IPS DF 19.7 (cell line): ENCODE data around the gene PRPSAP2.
A peak's percentile ranks its signal among the peaks of the same experiment; 100 is the strongest.
"Not testable (repeated sequence)": the region's sequence is repeated elsewhere in the genome, so short reads cannot be mapped to it uniquely, and the experiment has no call there.

ENCODE experiments used
- DNase-seq: peaks from one replicate; pipeline ENCODE4 v3.0.0-alpha.2; 2013; ENCODE audit warnings: low read depth, low spot score

Gene PRPSAP2, protein sequence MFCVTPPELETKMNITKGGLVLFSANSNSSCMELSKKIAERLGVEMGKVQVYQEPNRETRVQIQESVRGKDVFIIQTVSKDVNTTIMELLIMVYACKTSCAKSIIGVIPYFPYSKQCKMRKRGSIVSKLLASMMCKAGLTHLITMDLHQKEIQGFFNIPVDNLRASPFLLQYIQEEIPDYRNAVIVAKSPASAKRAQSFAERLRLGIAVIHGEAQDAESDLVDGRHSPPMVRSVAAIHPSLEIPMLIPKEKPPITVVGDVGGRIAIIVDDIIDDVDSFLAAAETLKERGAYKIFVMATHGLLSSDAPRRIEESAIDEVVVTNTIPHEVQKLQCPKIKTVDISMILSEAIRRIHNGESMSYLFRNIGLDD

DNA sequence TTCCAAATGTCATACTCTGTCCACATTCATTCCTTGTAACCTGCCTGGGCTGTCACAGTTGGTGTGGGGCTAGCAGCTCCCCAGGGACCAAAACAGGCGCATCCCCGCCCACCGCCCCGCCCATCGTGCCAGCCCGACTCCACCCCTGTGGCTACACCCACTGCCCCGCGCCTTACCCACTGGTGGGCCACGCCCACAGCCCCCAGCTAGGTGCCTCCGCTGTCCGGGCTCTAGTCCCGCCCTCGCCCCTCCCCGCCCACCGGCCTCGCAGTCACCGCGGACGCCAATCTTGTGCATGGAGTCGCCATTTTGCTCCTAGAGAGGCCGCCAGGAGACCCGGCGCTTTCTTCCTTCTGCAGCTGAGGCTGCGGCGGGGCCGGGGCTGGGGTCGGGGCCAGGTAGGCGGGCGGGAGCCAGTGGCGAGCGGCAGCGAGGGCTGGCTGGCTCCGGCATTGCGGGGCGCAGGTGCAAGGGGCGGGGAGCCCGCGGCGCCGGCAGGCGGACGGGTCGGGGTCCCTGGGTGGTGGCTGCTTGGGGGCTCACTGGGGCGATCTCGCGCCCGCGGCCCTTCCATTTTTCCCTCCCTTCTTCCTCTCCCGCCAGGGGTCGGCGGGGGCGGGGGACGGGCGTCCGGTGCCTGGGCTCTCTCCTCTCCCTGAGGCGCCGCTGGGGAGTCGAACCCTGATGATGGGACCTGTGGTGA lies at the start of gene PRPSAP2:
PRPSAP2 (plus strand) TSS at position 268 of the 703 bp plus-strand sequence. CDS start 7,703 bp downstream, outside the sequence.
- DNase-seq: no peak

DNA sequence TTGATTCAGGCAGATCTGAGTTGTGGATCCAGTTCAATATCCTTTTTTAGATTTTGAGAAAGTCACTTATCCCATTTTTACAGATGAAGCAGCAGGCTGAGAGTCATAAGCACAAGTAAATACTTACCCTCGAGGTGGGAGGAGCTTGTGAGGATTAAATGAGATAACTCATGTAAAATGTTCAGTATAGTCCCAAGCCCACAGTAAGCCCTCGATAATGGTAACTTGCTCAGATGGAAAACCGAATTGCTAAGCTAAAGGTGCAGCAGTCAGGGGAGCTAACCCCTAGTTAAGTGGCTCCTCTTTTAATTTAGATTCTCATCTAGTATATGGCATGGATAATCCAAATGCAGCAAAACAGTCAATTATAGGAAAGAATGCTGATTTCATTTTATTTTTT lies 42.0 kb upstream of the PRPSAP2 start:
- not testable (repeated sequence) for DNase-seq

DNA sequence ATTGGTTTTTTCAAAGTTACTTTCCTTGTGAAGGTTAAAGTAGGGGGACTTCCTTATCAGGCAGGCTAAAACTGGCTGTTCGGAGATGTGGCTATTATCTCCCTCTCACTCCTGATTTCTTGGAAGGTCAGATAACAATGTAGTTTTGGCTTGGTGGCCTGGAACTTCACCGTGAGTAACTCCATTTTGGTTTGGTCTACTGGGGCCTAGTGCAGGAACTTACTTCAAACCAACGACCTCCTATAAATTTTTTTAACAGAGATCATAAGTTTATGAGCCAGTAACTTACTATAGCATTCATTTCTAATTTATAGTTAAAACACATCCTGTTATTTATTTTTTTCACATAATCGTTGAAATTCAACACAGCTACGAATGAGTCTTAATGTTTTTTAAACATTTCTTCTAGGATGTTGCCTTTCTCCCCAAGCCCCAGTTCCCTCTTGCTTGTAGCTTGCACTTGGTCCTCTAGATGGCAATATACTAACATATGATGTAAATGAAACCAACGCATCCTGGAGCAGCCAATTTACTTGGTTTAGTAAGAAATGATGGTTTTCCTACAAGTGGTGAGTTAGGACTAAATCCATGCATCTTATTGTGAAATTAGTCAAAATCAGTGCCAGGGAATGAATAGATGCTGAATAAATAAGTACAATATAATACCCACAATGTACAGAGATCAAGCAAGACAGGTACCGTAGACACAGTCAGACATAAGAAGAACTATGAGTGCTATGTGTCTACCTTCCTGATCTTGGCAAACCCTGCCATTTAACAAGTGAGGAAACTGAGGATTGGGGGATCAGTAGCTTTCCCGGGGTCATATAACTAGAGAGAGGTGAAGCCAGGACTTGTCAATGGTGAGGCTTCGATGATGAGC lies 41.2 kb upstream of the PRPSAP2 start:
- not testable (repeated sequence) for DNase-seq

DNA sequence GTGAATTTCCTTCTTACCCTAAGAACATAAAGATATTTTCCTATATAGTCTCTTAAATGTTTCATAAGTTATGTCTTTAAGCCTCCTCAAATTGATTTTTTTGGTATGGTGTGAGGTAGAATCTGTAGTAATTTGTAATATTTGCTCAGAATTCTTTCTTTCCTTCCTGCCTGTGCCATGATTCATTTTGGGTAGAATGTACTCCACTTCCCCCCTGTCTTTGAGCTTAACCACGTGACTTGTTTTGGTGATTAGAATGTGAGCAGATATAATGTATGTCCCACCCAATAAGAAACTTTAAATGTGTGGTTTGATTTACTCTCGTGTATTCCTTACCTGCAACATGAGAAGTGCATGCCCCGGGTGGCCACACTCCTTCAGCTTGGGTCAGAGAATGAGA lies 36.5 kb upstream of the PRPSAP2 start:
- not testable (repeated sequence) for DNase-seq

DNA sequence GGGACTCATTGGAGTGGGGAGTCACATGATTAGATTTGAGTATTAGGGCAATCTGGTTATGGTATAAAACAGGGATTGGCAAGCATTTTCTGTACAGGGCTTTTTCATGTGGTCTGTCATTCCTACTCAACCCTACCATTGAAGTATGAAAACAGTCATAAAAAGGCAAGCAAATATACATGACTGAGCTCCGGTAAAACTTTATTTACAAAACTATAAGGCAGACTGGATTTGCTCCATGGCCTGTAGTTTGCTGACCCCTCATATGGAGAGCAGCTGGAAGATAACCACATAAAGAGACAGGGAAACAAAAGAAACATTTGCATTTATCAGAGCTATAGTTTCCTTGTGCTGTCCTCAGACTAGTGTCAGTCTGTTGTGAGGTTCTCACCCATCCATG lies 30.3 kb upstream of the PRPSAP2 start:
- DNase-seq: not testable (repeated sequence)

DNA sequence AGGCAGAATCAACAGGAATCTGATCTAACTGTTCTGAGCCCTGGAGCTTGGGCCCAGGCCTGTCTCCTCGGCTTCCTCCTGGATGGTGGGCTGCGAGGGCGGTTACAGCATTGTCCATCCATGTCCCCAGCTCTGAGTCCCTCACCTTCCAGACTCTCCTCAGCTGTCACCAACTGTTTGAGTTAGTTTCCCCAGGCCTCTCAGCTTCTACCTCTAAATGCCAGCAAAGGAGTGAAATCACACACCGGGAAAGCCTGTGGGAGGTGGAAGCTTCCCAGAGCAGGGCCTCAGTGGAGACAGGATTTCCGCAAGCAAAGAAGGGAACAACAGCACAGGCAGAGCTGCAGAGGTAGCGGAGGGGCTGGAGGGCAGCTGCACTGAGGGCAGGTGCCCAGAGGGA lies 9.4 kb upstream of the PRPSAP2 start:
- no peak for DNase-seq

DNA sequence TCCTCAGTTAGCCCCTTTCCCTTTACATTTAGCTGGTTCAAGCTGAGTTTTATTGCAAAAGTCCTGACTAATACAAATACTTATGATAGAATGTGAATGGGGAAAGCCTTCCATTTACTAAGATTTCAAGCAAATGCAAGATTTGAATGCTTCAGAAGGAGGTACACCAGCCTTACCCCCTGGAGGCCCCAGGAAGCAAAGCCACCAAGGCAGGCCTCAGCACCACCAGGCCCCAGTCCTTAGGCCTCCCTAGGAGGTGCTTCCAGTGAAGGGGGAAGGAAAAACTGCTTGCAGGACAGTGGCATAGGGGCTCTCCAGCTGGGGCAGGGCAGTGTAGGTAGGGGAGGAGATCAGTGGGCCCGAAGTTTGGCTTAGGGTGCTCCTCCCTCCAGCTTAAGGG lies 7.3 kb upstream of the PRPSAP2 start:
- no peak for DNase-seq

DNA sequence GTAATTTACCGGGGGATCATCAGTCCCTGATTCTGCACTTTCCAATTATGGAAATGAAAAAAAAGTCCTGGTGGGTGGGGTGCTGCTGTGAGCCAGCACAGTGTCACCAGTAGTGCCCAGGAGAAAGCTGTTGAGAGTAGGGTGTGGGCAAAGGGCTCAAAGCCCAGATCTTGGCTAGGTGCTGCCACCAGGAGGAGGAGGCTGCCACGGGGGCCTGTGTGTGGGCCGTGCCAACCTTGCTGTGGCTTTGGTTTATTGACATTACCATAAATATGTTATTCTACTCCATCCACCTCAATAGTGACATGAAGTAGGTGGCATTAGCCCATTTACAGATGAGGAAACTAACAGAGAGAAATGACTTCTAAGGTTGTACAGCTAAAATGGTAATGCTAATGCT lies 6.7 kb upstream of the PRPSAP2 start:
- DNase-seq: no peak

DNA sequence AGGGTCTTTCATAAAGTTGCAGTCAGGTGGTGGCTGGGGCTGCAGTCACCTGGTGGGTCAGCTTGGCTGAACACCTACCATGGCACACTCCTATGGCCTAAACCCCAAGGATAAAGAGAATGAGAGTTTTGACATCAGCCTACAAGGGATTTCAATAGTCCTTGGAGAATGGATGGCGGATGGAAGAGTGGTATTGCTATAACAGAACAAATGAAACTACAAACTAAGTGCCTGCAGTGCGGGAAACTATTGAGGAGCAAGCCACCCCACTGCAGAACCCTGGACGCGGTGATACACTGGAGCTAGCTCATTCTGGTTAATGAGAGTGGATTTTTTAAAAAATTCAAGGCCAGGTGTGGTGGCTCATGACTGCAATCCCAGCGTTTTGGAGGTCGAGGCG lies 3.0 kb upstream of the PRPSAP2 start:
- no peak for DNase-seq

DNA sequence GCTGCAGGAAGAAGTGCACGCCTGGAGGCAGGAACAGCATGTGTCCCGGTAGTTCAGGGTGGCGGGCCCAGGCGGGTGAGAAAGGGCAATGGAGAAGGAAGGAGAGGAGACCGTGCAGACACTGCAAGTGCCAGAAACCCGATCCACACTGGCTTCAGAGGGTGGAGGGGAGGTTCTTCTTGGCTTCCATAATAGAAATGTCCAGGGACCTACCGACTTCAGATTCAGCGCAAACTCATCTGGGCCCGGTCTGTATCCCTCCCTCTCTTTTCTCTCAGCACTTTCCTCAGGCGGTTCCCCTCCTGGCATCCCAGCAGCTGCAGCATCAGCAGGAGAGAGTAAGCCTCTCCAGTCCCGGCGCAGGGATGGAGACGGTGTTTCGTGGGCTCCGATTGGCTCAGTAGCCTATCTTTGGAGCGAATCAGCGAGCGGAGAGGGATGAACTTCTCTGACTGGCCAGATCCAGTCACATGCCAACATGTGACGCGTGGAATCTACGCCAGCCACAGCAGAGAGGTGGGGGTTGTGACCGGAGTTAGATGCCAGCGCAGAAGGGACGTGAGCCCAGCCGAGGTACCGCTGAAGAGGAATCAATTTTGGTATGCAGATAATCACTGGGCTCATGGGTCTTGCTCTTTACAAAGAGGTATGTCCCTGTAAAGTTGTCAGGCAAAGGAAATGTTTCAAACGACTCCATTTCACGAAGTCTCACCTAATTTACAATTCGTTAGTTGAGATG lies 1.9 kb upstream of the PRPSAP2 start:
- DNase-seq: peak; percentile 93

DNA sequence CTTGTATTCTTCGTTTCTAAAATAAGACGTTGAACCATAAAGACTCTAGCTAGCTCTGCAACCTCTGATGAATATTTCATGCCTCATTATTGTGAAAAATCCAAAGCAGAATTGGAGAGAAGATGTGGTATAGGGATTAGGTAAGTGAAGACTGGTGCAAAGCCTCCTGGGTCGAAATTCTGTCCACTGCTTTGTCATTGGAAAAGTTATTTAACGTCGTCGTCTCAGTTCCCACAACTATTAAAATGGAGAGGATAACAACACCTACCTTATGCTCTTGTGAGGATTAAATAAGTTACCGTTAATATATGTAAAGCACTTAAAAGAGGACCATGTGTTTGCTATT lies 1.4 kb upstream of the PRPSAP2 start:
- DNase-seq: no peak

DNA sequence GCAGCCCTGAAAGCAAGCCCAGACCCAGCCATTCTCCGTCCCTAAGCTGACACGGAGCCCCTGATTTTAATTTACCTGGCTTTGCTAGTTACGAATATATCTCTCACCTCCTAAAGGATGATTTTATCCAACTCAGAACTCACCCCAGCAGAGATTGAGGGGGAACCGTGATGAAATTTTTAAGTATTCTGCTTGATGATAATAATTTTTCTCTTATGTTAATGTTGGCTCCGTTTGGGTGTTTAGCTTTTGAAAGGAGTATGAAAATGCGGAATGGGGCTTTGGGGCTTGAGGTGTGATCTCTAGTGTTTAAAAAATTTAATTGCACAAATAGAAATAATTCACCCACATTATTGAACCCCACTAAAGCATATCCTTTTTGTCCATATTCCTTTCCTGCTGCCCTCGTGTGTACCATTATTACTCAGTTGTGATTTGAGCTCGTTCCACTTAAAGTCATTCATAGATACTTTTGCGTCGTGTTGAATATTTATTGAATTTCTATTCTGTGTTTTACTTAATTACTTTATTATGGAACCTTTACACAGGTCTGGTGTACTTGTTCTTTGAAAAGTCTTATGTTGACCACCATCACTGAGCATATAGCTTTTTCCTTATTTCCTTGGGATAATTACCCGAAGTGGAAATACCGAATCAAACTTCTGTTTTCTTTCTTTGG lies 775 bp downstream of the PRPSAP2 start:
- DNase-seq: no peak

DNA sequence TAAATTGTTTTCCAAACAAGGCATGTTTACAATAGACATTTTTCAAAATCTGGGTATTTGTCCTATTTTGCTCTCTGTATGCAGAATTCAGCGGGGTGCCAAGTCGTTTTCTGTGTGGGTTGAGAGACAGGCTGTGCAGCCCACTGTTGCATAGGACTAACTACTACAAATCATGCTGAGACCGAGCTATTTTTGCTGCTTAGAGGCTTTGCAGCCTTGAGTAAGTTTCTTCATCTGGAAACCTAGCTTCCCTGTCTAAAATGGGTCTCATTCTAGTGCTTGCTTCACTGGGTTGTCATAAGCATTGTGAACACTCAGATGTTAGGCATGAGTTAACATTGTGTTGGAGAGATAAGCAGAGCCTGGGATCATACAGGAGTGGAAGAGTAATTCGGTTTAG lies 1.3 kb downstream of the PRPSAP2 start:
- DNase-seq: no peak

DNA sequence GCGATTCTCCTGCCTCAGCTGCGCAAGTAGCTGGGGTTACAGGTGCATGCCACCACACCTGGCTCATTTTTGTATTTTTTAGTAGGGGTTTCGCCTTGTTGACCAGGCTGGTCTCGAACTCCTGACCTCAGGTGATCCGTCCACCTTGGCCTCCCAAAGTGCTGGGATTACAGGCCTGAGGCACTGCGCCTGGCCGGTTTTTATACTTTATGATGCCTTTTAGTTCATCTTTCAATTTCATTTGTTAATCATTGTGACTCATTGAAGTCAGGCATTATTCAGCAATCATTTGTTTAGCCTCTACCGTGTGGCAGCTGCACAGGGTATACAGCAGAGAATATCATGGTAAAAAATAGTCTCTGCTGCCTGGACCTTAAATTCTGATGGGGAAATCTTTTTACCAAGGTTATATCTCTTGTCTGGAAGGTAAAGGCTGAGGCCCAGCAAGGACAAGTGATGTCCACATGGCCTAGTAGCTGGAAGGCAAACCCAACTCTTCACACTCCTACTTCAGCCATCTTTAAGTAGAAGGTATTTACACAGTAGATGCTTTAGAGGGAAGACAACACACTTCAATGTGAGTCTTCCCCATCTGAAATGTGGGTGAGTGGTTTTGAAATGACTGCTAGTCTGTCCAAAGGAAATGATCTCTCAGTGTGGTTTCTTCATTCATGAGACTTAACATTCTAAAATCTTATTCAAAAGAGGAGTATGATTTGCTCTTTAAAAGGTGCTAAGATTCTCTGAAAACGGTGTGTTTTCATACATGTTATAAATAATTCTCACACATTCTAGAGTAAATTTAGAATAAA lies 2.4 kb downstream of the PRPSAP2 start:
- no peak for DNase-seq

DNA sequence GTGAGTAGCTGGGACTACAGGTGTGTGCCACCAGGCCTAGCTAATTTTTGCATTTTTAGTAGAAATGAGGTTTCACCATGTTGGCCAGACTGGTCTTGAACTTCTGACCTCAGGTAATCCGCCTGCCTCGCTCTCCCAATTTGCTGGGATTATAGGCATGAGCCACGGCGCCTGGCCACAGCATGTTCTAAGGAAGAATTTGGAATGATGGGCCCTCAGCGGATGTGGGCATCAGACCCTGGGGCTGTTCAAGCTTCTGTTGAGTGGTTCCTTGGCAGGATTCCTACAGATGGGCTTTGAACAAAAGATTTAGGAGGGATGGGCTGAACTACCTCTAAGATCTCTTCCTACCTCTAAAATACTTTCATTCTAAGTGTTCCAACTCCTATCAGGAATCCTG lies 4.1 kb downstream of the PRPSAP2 start:
- no peak for DNase-seq

DNA sequence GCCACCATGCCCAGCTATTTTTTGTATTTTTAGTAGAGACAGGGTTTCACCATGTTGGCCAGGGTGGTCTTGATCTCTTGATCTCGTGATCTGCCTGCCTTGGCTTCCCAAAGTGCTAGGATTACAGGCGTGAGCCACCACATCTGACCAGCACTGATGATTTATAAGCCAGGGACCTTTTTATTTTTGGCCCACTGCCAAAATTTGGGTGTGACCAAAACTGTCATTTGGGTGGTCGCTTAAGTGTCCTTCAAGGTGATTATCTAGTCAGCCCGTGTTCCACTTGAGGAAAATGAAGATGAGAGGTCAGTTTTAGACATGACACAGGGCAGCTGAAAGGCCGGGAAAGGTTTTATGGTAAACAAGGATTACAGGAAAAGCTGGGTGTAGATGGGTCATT lies 7.1 kb downstream of the PRPSAP2 start:
- DNase-seq: not testable (repeated sequence)

DNA sequence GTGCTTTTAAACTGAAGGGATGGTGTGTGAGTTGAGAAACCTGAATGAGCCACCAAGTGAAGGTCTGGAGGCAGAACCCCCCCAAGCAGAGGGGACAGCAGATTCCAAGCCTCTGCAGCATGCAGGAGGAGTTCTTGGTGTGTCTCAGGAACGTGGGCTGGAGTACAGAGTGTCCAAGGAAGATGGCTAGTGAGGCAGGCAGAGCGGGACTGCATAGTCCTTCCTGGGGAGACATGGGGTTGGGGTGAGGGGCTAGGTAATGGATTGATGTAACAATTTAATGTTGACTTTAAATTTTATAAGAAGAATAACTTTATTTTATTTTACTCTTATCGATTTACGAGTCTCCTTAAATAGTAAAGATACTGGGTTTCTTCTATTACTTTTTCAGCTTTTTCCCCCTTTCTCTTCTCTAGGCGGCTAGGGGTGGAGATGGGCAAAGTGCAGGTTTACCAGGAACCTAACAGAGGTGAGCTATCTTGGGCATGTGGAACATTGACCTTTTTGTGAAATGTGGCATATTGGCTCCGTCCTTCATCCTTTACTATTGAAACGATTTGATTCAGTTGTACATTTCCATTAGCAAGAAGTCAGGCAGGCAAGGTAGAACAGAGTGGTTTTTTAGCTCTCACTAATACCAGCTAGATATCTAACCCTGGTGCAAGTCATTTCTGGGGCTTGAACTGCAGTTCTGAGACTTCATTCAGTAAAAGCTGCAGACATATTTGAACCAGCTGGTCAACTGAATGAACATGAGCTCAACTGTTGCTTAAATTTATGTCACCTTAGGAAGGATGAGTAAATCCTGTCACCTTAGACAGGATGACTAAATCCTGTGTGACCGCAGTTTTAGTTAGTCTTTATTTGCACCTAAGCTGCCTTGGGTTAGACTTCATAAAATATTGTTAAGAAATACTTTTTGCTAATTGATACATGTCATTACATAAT lies 9.2 kb downstream of the PRPSAP2 start:
- no peak for DNase-seq

DNA sequence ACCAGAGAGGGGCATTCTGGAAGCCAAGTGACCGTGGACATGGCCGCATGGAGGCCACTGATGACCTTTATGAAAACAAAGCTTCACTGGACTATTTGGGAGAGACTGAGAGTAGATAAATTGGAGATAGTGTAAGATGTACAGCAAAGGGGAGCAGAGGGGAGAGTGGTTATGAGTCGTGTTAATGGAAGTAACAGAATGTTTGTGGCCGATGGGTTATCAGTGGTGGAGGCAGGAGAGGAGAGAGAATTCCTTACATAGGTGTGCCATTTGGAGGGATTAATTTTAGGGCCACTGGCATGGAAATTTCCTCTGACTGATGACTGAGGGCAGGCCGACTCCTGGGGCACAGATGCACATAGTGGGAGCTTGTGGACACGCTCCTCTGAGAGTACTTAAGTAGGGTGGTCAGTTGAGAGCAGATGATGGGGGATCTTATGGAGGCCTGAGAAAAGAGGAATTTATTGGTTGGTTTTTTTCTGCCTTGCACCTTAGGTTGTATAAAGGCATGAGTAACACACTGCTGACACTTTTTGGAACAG lies 19.2 kb downstream of the PRPSAP2 start:
- no peak for DNase-seq
